OCI-LY1 (cell line): ENCODE measurements around the gene DLL4.

Experiments used
- CTCF ChIP-seq: fragments of 200-600 bp; sonication (generic), shearing (Covaris generic); IDR thresholded peaks from 2 replicates; pipeline ENCODE4 v1.5.1; 2017; ENCODE audit warnings: mild to moderate bottlenecking, antibody characterized with exemption, low read length, moderate library complexity, mixed read lengths
- EZH2 ChIP-seq: fragments of 200-600 bp; sonication (generic), shearing (Covaris generic); IDR thresholded peaks from 2 replicates; pipeline ENCODE4 v1.8.0; 2017; ENCODE audit warnings: borderline replicate concordance, mixed run types, mild to moderate bottlenecking, antibody characterized with exemption, low read length, moderate library complexity, mixed read lengths

DNA sequence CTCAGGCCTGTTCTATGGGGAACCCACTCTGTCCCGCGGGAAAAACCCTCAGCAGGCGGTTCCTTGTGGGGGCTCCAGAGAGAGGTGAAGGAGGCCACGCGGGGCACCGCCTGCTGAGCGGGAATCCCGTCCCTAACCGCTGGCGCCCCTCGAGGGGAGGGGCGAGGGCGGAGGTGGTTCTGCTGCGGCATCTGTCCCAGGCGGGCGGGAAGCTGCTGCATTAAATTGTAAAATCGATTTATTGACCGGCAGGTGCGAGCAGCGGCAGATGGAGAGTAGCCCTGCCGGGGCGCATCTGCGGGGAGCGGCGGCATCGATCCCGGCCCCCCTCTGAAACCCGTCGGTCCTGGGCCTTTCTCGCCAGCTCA lies 3.7 kb upstream of the DLL4 start:
- TF ChIP-seq CTCF (no peak), EZH2 (no peak)
